ENCODE measurements around the gene CYP19A1.

Gene CYP19A1

DNA sequence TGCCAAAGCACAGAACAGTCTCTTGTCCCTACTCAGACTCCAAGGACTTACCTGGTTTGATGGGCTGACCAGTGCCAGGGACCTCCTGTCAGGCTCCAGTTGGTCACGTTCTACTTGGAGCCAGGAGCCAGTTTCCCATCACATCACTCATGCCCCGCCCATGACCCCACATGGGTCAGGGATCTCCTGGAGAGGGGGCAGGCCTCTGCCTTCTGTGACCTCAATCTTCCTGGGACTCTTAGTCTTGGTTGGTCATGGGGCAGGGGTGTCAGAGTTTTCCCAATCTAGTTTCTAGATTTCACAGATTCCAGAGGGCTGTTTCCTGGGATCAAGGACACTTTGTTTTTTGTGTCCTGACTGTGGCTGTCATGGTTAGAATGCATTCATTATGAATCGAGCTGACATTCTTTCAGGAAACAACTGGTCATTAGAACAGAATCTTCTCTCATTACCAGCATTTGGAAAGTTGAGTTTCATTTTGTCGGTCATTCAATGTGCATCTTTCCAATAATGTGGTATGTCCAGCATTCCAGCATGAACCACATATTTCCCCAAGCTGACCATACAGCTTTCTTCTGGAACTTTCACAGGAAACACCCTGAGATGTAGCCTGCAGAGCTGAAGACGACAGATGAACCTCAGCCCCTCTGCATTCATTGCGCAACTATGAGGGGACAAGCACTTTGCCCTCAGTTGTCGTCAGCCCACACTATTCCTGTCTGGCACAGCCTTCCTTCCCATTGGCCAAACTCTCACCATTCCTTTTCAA is 19.8 kb downstream of the CYP19A1 start:
- TF ChIP-seq CREB1 (IDR thresholded peaks at IDR 0.05; ENCODE audit: low read depth) (no peak), CEBPB (IDR thresholded peaks at IDR 0.05) (peak; percentile 67), FOXM1 (IDR thresholded peaks at IDR 0.05; ENCODE audit: borderline replicate concordance, low read depth) (no peak)

DNA sequence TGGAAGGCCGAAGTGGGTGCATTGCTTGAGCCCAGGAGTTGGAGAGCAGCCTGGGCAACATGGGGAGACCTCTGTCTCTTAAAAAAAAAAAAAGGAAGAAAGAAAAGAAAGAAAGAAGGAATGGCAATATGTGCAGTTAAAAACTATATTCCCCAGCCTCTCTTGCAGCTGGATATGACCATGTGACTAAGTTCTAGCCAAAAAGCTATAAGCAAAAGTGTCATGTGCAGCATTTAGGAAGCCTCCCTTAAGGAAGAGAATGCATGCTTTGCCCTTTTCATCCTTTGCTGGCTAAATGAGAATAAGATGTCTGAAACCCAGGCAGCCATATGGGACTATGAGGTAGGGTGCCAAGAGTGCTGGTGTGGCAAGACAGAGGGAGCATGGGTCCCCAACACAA is 21.8 kb downstream of the CYP19A1 start:
- TF ChIP-seq EGR1 (IDR thresholded peaks at IDR 0.05): no peak
- no peak for TF ChIP-seq FOXM1 (IDR thresholded peaks at IDR 0.05; ENCODE audit: borderline replicate concordance, low read depth)
- TF ChIP-seq, protein P1, sequence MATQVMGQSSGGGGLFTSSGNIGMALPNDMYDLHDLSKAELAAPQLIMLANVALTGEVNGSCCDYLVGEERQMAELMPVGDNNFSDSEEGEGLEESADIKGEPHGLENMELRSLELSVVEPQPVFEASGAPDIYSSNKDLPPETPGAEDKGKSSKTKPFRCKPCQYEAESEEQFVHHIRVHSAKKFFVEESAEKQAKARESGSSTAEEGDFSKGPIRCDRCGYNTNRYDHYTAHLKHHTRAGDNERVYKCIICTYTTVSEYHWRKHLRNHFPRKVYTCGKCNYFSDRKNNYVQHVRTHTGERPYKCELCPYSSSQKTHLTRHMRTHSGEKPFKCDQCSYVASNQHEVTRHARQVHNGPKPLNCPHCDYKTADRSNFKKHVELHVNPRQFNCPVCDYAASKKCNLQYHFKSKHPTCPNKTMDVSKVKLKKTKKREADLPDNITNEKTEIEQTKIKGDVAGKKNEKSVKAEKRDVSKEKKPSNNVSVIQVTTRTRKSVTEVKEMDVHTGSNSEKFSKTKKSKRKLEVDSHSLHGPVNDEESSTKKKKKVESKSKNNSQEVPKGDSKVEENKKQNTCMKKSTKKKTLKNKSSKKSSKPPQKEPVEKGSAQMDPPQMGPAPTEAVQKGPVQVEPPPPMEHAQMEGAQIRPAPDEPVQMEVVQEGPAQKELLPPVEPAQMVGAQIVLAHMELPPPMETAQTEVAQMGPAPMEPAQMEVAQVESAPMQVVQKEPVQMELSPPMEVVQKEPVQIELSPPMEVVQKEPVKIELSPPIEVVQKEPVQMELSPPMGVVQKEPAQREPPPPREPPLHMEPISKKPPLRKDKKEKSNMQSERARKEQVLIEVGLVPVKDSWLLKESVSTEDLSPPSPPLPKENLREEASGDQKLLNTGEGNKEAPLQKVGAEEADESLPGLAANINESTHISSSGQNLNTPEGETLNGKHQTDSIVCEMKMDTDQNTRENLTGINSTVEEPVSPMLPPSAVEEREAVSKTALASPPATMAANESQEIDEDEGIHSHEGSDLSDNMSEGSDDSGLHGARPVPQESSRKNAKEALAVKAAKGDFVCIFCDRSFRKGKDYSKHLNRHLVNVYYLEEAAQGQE (IDR thresholded peaks at IDR 0.05; ENCODE audit: low read depth): no peak
- TF ChIP-seq RAD21 (IDR thresholded peaks at IDR 0.05; ENCODE audit: low read depth): no peak
- TF ChIP-seq, protein P2, sequence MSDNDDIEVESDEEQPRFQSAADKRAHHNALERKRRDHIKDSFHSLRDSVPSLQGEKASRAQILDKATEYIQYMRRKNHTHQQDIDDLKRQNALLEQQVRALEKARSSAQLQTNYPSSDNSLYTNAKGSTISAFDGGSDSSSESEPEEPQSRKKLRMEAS (IDR thresholded peaks at IDR 0.05): no peak
- no peak for TF ChIP-seq CEBPB (IDR thresholded peaks at IDR 0.05)
- TF ChIP-seq TCF12 (IDR thresholded peaks at IDR 0.05; ENCODE audit: low read depth): no peak
- no peak for TF ChIP-seq TAF1 (IDR thresholded peaks at IDR 0.05; ENCODE audit: low read depth)
- TF ChIP-seq ZBTB7A (IDR thresholded peaks at IDR 0.05; ENCODE audit: low read depth): no peak
- no peak for TF ChIP-seq TEAD4 (IDR thresholded peaks at IDR 0.05)
- no peak for TF ChIP-seq NFIC (IDR thresholded peaks at IDR 0.05)
- no peak for TF ChIP-seq CREB1 (IDR thresholded peaks at IDR 0.05; ENCODE audit: low read depth)
- TF ChIP-seq, protein P3, sequence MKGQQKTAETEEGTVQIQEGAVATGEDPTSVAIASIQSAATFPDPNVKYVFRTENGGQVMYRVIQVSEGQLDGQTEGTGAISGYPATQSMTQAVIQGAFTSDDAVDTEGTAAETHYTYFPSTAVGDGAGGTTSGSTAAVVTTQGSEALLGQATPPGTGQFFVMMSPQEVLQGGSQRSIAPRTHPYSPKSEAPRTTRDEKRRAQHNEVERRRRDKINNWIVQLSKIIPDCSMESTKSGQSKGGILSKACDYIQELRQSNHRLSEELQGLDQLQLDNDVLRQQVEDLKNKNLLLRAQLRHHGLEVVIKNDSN (IDR thresholded peaks at IDR 0.05): no peak
- no peak for TF ChIP-seq EP300 (IDR thresholded peaks at IDR 0.05; ENCODE audit: borderline replicate concordance)
- no peak for TF ChIP-seq YY1 (IDR thresholded peaks at IDR 0.05; ENCODE audit: low read depth)

DNA sequence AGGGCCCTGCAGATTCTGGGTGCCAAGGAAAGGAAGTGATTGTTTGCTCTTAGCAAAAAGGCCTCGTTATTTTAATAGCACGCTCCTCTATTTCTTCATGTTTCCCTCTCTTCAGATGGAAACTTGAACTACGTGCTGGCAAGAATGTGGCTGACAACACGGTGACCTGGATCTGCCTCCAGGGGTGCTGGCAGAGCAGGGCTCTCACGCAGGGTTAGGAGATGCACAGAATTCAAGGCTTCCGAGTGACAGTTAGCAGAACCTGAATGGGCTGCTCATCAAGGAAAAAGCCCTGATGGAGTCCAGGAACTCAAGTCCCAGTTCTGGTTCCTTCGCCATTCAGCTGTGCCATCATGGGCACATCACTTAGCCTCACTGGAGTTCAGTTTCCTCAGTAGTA is 22.7 kb downstream of the CYP19A1 start:
- TF ChIP-seq FOXM1 (IDR thresholded peaks at IDR 0.05; ENCODE audit: borderline replicate concordance, low read depth): no peak
- no peak for TF ChIP-seq TCF12 (IDR thresholded peaks at IDR 0.05; ENCODE audit: low read depth)
- TF ChIP-seq, protein P2 (IDR thresholded peaks at IDR 0.05): no peak
- TF ChIP-seq CEBPB (IDR thresholded peaks at IDR 0.05): no peak
- no peak for TF ChIP-seq CREB1 (IDR thresholded peaks at IDR 0.05; ENCODE audit: low read depth)
- TF ChIP-seq EP300 (IDR thresholded peaks at IDR 0.05; ENCODE audit: borderline replicate concordance): no peak
- TF ChIP-seq, protein P3 (IDR thresholded peaks at IDR 0.05): no peak
- TF ChIP-seq TAF1 (IDR thresholded peaks at IDR 0.05; ENCODE audit: low read depth): no peak
- TF ChIP-seq NFIC (IDR thresholded peaks at IDR 0.05): no peak
- no peak for TF ChIP-seq ZBTB7A (IDR thresholded peaks at IDR 0.05; ENCODE audit: low read depth)
- TF ChIP-seq EGR1 (IDR thresholded peaks at IDR 0.05): no peak
- no peak for TF ChIP-seq YY1 (IDR thresholded peaks at IDR 0.05; ENCODE audit: low read depth)
- TF ChIP-seq RAD21 (IDR thresholded peaks at IDR 0.05; ENCODE audit: low read depth): no peak

DNA sequence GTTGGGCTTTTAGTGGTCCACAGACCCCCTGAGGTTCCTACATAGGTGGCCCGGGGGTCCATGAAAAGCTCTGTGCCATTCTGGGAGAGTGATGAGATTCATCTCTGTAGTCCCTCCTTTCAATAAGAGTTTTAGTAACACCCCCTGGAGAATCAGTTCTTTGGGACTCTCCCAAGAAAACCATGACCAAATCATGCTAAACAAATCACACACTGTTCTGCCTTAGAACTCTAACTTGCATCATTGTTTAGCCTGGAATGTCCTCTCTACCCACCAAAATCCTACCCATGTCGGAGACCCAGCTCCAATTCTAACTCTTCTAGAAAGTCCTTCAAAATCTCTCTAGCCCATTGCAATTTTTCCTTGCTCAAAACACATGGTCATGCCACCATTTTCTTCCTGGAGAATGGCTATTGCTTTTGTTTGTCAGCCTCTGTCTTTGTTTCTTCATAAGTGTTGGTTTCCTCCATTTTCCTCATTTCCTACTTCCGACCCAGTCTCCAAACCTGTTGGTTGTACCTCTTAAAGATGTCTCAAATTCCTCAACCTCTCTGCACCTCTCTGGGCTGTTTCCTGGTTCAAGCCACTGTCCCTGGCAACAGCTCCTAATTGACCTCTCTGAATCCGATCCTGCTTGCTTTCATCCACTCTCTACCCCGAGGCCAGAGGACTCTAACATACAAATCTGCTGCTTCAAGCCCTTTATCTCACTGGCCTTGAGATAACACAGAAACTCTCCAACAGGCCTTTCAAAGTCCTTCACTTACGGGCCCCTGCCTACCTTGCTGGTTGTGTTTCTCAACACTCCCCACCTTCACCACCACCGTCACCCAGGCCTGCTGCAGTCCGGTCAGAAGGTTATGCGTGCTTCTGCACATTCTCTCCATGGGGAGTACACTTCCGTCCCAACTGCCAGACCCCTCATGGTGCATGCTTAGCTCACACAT is 23.7 kb downstream of the CYP19A1 start:
- TF ChIP-seq EGR1 (IDR thresholded peaks at IDR 0.05) (no peak), TCF12 (IDR thresholded peaks at IDR 0.05; ENCODE audit: low read depth) (no peak), RAD21 (IDR thresholded peaks at IDR 0.05; ENCODE audit: low read depth) (no peak), FOXM1 (IDR thresholded peaks at IDR 0.05; ENCODE audit: borderline replicate concordance, low read depth) (no peak), CEBPB (IDR thresholded peaks at IDR 0.05) (no peak), ZBTB7A (IDR thresholded peaks at IDR 0.05; ENCODE audit: low read depth) (no peak), NFIC (IDR thresholded peaks at IDR 0.05) (no peak), TEAD4 (IDR thresholded peaks at IDR 0.05) (no peak)
- TF ChIP-seq, protein P3 (IDR thresholded peaks at IDR 0.05): no peak
- TF ChIP-seq, protein P1 (IDR thresholded peaks at IDR 0.05; ENCODE audit: low read depth): no peak
